ENCODE measurements around the gene KLK8.
"Not testable (repeated sequence)": the region's sequence is repeated elsewhere in the genome, so short reads cannot be mapped to it uniquely, and the experiment has no call there.

Gene KLK8

DNA sequence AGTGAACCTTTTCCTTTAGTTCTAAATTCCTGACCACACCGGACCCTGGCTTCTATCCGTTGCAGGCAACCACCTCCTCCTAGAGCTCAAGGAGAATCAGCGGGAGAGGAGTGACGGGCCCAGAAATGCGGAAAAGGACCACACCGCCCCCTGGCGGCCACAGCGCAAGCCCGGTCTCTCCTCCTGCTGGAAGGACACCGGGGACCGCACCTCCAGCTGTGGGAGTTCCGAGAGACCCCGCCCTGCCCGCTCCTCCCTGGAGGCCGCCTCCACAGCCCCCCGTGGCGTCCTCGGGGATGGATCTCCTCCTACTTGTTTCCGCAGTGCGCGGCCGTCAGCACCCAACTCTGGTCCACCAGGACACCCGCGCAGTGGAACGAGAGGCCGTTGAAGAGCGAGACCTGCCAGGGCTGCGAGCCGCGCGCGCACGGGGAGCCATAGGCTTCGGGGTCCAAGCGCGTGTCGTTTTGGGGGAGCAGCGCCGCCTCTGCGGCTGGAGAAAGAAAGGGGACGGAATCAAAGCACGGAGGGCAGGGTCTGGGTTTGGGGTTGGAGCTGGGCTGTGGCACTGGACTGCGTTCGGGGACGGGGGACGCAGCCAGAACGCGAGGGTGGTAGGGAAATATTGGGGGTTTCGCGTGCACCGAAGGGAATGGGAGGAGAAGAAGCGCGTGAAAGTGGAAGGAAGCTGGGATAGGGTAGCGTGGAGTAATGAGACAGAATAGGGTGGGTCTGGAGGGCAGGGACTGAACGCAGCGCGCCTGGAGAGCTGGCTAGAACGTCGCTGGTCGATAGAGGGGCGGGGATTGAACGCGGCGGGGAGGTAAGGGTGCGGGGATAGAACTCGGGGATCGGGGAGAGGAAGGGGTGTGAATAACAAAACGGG, 15.6 kb upstream of the KLK8 start:
- DNase-seq, result peak; percentile 83

DNA sequence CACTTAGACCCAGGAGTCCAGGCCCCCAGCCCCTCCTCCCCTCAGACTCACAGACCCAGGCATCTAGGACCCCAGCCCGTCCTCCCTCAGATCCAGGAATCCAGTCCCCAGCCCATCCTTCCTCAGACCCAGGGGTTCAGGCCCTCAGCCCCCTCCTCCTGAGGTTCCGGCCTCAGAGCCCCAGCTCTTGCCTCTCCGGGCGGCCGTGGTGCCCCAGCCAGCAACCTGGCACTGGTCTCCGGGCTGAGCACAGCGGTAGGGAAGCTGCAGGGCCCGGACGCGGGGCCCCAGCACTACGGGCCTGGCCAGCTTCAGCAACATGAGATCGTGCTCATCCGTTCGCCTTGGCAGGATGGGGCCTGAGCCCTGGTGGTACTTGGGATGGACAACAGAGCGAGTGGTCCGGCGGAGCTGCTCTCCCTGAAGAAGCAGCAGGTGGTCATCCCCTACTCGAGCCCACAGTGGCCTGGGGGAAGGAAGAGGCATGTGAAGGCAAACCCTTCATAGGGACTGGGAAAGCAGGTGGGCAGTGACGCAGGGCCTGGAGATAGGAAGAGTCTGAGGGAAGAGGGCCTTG, 14.4 kb upstream of the KLK8 start:
- DNase-seq, result no peak

DNA sequence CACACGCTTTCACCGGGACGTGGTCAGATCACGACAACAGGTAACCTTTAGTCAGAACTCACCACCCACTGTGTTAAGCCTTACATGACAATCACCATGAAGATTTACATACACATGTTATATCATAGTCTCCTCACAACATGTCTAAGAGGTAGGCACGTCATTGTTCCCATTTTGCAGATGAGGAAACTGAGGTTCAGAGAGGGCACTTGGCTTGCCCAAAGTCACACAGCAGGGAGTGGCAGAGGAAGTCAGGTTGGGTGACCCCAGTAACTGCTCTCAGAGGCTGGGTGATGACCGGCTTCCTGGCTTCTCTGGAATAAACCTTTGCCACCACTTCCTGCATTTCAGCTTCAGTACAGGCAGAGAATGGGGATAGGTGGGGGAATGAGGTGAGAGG, 12.8 kb upstream of the KLK8 start:
- no peak for DNase-seq

DNA sequence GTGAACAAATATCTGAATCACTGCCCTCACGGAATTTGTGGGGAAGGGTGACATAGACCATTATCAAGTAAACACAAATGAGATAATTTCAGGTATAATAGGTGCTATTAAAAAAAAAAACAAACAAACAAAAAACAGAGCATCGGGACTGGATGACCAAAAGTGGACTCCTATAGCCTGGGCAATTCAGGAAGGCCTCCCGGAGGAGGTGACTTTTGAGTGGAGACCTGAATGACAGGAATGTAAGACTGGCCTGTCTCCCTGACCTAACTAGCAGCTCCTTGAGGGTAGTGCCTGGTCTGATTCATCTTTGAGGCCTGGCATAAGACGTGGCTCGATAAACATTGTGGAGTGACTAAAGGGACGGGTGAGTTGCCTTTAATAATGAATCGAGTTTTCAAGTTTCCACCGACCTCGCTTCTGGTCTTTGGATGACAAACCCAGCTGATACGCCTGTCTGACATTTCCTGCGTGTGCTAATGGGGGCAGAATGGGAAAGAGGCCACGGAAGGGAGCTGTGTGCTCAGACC, 11.3 kb upstream of the KLK8 start:
- no peak for DNase-seq

DNA sequence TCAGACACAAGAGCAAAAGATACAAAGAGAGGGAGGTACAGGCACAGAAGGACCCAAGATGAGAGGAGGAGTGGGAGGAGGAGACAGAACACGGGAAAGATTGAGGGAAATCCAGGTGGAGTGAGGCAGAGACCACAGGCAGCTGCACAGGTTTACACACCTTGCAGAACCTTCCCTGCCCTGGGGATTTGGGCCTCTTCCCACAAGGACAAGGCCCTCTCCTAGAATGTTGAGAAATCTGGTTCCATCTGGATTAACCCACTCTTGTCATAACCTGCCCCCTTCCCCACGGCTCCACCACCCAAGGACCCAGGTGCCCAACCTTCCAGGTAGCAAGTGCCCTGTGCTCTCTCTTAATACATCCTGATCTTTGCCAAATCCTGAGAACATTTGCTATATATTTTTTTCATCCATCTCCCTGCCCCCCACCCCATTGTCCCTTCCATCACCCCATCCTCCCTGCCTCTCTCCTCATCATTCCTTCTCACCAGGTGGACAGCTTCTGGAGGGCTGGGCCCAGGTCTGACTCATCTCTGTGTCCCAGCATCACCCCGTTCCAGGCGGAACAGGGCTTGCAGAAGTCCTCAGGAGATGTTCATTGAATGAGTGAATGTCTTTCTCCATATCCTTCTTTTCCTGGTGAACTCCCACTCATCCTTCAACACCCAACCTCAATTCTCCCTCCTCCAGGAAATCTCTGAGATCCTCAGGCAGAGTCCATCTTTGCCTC, 8.8 kb upstream of the KLK8 start:
- no peak for DNase-seq

DNA sequence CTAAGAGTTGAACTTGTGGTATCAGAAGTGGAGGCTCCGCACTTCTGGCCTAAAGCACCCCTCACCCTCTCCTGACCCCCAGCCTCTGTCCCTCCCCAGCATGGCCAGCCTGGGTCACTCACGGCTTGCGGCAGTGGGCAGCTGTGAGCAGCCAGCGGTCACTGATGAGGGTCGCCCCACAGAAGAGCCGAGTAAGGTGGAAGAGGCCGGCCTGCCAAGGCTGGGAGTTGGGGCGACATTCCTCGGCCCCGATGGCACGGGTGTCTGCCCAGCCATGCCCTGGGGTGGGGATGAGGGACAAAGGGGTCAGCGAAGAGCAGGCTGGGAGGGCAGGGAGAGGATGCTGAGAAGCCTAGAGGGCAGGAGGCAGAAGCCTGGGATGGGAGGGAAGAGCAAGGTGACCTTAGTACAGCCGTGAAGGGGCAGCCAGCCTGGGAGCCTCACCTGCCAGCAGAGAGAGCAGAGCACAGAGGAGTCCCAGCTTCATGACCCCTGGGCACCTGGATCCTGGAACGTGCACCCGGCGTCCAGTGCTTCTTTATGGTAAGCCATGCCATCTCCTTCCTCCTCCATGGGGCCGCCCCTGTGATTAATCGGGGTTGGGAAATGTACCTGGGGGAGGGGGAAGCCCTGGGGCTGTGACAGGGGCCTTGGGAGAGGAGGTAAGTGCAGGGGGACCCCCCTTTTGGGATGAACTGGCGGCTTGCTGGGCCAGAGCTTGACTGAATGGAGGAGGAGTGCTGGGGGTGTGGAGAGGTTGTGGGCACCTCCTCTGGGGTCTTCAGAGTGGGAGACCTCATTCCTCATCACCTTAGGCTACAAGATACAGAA, 7.9 kb upstream of the KLK8 start:
- no peak for DNase-seq

DNA sequence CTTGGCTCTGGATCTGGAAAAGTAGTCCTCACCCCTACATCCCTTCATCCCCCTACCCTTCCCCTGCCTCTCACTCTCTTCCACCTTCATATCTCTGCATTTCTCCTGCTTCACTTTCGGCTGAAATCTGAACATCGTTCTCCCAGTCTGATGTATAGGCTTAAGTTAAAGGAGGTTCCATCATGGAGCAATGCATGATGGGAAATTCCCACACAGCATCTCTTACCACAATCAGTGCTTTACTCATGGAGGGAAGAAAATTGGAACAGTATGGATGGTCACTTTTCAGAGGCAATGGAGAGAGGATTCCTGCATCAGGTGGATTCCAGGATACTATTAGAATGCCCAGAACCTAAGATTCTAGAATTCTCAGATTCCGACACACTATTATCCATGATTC, 6.1 kb upstream of the KLK8 start:
- DNase-seq, result no peak

DNA sequence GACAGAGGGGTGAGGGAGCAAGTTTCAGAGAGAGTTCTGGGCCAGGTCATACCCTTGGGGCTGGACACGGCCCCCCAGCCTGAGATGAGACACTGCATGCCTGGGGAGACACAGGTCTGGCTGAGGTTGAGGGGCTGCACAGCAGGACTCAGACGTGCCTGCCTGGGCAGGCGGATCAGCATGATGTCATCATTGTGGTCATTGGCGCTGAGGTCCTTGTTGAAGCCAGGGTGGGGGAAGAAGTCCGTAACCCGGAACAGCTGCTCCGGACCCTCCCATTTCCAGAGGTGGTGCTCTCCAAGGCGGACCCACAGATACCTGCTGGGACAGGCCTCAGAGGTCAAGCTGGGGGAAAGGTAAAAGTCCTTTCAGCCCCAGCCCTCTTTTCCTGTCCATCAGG, 5.0 kb upstream of the KLK8 start:
- no peak for DNase-seq

DNA sequence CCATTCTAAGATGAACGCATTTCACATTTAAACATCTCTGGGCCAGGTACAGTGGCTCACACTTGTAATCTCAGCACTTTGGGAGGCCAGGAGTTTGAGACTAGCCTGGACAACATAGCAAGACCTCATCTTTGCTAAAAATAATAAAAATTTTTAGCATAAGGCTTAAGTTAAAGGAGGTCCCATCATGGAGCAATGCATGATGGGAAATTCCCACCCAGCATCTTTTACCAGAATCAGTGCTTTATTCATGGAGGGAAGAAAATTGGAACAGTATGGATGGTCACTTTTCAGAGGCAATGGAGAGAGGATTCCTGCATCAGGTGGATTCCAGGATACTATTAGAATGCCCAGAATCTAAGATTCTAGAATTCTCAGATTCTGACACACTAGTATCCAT, 3.8 kb upstream of the KLK8 start:
- no peak for DNase-seq

DNA sequence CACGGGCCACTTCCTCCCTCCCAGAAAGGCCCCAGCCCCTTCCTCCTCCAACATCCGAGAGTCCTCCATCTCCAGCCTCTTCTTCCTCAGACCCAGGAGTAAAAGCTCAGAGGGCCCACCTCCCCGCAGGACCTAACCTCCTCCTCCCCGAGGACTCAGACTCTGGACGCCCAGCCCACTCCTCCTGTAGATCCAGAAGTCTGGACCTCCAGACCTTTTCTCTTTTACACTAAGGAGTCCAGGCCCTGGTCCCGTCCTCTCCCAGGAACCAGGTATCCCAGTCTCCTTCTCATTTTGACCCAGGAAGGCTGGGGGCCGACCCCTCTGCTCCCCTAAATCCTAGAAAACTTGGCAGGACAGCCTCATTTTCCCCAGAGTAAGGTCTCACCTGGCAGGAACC, 1.9 kb upstream of the KLK8 start:
- no peak for DNase-seq

DNA sequence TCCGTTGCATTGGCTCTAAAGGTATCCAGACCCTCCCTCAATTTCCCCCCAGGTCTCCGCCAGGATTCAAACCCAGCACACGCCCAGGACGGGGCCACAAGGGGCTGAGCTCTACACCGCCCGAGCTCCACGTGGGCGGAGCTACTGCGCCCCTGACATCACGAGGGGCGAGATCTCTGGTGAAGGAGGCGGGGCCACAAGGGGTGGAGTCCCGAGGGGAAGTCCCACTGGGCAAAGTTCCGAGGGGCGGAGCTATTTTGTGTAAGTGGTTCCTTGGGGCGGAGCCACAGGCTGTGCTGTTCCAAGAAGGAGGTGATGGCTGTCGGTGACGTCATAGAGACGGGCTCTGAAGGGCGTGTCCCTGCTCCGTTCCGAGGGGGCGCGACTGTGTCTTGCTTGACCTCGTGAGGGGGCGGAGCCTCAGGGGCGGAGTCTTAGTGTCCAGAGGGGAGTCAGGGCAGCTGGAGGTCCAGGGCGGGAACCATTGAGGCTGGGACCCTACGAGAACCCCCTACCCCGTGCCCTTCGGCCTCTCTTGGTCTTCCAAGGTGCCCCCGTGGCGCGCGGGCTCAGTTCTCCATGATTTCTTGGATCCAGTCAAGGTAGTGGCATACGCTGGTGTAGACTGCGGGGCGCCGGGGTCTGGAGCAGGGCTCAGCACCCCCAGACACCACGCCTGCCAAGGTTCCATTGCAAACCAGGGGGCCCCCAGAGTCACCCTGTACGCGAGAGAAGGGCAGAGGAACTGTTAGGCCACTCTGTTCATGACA, 1.3 kb upstream of the KLK8 start:
- peak; percentile 54 for DNase-seq

DNA sequence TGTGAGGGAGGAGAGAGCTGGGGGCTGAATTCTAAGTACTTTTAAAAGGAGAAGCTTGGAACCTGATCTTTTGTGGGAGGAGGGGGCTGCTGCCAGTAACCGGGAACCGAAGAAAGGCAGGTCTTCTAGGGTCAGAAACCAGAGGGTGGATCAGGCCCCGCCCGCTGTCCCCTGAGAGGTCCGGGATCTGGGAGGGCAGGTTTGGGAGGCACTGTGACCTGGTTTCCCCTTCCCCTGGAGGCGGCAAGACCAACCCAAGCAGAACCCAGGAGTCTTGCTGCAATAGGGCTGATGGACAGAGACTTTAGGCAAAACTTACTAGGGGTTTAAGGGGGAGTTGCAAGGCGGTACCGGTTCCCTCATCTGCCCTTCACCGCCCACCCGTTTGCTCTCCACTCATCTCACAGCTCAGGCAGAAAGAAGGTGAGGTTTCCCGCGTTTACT, 707 bp upstream of the KLK8 start:
- no peak for DNase-seq

DNA sequence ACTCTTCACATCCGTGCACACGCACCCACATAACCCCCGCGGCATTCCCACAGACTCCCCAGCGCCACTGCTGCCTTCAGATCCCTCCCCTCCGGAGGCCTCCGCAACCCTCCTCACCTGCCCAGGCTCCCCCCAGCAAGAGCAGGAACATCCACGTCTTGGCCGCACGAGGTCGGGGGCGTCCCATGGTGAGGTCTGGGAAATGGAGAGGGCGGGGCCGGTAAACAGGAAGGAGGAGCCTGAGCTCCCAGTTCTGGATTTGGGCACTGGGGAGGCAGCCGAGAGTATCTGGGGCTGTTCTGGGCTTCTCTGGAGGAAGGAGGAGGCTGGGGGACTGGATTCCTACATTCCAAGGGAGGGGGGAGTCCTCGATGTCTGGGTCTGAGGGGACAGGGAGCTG, 423 bp downstream of the KLK8 start:
- DNase-seq, result no peak

DNA sequence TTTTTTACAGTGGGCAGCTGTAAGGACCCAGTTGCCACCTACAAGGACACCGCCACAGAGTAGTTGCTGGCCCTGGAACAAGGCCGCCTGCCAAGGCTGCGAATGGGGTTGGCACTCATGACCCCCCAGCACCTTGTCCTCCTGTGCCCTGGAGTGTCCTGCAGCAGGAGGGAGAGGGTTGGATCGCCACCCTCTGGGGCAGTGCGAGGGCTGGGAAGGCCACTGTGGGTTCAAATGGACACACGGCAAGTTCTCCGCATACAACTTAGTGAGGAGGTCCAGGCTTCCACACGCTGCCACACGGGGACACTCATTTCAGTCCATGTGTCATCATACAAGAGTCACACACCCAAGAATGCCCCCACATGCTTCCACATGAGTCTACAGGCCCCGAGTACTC, 978 bp downstream of the KLK8 start:
- DNase-seq, result no peak

DNA sequence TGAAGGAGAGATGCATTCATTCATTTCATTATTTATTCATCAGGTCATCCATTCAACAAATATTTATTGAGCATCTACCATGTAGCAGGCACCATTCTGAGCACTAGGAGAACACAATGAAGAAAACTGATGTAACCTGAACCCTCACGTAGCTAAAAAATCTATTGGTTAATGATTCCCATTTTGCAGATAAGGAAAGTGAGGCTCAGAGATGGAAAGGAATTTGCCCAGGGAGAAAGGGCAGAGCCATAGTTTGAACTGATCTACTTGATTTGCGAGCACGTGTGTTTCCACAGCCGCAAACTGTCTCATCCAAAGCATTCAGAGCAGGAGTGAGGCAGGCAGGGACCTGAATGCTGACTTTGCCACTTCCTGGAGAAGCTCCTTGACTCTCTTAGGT, 2.7 kb downstream of the KLK8 start:
- DNase-seq, result no peak

DNA sequence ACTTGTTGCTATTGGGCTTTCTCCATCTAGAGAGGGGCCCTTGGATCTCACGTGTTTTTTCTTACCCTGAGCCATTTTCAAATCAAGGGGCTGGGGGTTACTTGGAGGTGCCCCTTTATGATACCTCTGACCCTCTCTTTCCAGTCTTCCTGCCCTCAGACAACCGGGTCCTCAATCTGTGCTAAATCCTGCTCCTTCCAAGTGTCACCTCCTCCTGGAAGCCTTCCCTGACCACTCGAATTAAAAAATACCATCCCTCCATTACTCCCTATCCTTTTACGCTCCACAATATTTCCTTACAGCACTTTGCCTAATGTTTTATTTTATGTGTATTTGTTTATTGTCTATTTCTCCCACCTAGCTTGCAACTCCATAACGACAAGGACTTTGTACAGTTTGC, 3.3 kb downstream of the KLK8 start:
- no peak for DNase-seq

DNA sequence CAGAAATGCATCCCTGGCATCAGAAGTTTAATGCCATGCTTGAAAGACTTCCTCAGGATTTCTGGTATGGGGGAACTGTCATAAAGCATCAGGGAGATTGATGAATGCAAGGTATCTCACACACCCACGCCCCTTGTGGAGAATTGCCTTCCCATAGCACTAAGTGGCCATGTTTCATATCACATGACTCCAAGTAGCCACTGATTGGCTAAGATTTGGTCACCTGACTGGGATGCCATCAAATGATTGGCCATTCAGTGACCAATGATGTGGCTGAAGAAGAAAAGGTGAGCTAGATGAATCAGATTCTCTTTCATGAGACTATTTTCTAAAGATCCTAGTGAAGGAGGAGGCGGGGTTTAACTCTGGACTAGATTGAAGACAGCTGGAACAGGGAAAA, 7.3 kb downstream of the KLK8 start:
- no peak for DNase-seq

DNA sequence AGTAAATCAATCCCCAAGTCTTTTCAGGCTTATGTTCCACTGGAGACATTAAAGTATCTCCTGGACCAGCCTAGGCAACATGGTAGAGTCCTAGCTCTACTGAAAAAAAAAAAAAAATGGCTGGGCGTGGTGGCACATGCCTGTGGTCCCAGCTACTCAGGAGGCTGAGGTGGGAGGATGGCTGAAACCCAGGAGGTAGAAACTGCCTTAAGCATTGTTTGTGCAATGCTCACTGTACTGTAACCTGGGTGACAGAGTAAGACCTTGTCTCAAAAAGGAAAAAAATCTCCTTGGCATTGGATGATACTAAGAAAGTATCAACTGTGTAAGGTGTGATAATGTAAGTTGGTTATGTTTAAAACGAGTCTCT, 8.8 kb downstream of the KLK8 start:
- DNase-seq, result no peak

DNA sequence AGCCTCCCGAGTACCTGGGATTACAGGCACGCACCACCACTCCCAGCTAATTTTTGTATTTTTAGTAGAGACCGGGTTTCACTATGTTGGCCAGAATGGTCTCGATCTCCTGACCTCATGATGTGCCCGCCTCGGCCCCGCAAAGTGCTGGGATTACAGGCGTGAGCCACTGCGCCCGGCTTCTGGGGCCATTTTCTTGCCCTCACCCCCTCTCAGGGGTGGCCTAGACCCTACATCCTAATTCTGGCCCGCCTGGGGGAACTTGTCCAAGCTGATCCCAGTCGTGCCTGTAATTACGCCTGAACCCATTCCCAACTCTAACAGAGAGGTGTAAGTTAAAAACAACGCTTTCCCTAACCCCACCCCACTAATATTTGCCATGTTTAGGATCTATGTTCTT, 17.0 kb downstream of the KLK8 start:
- DNase-seq, result not testable (repeated sequence)

DNA sequence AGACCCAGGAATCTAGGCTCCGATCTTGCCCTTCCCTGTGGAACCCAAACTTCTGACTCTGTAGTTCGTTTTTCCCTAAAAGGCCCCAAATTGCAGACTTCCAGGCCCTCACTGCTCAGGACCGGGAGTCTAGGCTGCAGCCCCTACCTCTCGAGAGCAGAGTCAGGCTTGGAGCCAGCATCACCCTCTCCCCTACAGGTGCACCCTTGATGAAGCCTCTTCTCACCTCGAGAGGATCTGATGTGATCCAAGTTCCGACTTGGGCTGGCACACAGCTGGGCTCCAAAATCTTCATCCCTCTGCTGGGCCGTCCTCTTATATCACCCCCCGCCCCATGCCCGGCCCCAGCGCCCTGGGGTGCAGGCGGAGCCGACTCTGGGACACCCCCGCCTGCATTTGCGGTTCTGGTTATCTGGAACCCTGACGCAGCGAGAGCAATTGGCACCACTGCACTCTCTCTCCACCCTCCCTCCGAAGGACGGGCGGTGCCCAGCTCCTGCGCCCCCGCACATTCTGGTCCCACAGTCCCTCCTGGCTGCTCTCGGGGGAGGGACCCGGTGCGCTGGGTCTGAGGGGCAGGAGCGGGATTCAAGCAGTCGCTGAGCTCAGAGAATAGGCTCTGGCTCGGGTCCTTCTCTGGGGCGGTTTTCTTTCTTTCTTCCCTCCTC, 17.6 kb downstream of the KLK8 start, which contains the start of gene KLK7:
TSS of gene KLK7 (minus strand) at position 293 of the 668 bp plus-strand sequence. CDS start 1,518 bp downstream, outside the sequence.
- peak; percentile 5 for DNase-seq

DNA sequence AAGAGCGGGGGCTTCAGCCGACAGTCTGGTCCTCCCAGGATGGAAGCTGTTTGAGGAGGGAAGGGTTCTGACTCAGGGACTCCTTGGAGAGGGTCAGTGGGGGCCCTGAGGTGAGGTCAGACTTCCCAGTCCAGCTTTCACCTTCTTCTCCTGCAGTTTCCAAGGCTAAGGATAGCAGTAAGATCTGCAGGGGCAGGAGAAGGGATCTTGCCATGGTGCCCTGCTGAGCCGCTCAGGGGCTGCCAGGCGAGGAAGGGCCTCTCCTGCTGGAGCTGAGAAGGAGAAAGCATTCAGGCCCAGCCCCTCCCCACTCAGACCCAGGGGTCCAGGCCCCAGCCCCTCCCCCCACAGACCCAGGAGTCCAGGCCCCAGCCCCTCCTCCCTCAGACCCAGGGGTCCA, 19.2 kb downstream of the KLK8 start:
- no peak for DNase-seq

All from stimulated activated CD4-positive, alpha-beta T cell treated with anti-CD3 and anti-CD28 coated beads, Interleukin-15, amount 100 ng/mL, for 24 hours (primary cell).